ENCODE measurements around the gene FCRL5.

DNA sequence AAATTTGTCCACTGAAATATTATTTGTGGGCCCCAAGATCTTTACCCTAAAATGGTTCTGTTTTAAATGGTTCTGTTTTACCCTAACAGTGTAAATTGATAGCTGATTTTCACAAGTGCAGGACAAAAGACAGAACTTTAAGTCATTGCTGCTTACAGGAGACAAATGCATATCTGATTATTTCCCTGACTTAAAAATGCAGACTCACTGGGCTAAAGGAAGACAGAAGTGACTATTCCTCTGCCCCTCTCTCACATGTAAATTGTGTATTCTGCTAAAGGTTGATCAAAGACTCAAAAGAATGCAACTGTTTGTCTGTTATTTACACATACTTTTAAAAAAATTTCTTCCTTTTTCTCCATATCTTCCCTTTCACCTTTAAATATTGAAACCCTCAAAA, 12.7 kb downstream of the FCRL5 start:
- TF ChIP-seq PAX5 (IDR thresholded peaks at IDR 0.05; ENCODE audit: insufficient read depth, low read length, severe bottlenecking) (no peak), TAF1 (IDR thresholded peaks at IDR 0.05; ENCODE audit: low read depth, low read length) (no peak), POLR2A (IDR thresholded peaks at IDR 0.05; ENCODE audit: low read depth, low read length) (no peak), POLR2AphosphoS5 (IDR thresholded peaks at IDR 0.05; ENCODE audit: low read depth, low read length) (no peak)

All from GM12891 (cell line).